Stomach (tissue), 19 donors: ENCODE data around the gene LZTR1. TPM values are rescaled to one million over a fixed set of nuclear protein-coding genes. Genes with fewer than 3 reads are reported as not detected.
"Not testable (repeated sequence)": the region's sequence is repeated elsewhere in the genome, so short reads cannot be mapped to it uniquely, and the experiment has no call there.

Experiments used
- DNase-seq, 2 donors: peaks; one replicate each; pipeline versions ENCODE4 v3.0.0 to v3.0.0-alpha.2; 2013 to 2019
- H3K27ac ChIP-seq, 5 donors: fragments of 200-600 bp in 4 of 5; sonication (generic) in 4 of 5; one replicate each; pipeline ENCODE4 v1.5.1; 2013 to 2019; ENCODE audit warnings: mild to moderate bottlenecking in 1 of 5, moderate library complexity in 1 of 5
- H3K27me3 ChIP-seq, 3 donors: fragments of 200-600 bp; sonication (generic); one replicate each; pipeline ENCODE4 v1.5.1; 2017 to 2019; ENCODE audit warnings: mixed run types in 1 of 3
- H3K36me3 ChIP-seq, 4 donors: fragments of 200-600 bp; sonication (generic); 1 replicate in 3 of 4; 2 replicates in 1 of 4; pipeline ENCODE4 v1.5.1; 2016 to 2019
- H3K4me1 ChIP-seq, 4 donors: fragments of 200-600 bp; sonication (generic); one replicate each; pipeline ENCODE4 v1.5.1; 2016 to 2019
- H3K4me3 ChIP-seq, 4 donors: fragments of 200-600 bp; sonication (generic) in 3 of 4; one replicate each; pipeline ENCODE4 v1.5.1; 2016 to 2019; ENCODE audit warnings: mild to moderate bottlenecking in 1 of 4
- H3K9me3 ChIP-seq, 4 donors: fragments of 200-600 bp; sonication (generic); one replicate each; pipeline ENCODE4 v1.5.1; 2016 to 2019
- EP300 ChIP-seq: sonication (generic); formaldehyde crosslinking; IDR thresholded peaks from one replicate; pipeline ENCODE4 v1.6.1; 2017; ENCODE audit warnings: antibody characterized with exemption
- POLR2A ChIP-seq, 4 donors: fragments of 450-650 bp; IDR thresholded peaks; one replicate each; pipeline ENCODE4 v1.6.1; 2016; ENCODE audit warnings: antibody characterized with exemption in 4 of 4, control low read depth in 2 of 4, mild to moderate bottlenecking in 1 of 4, moderate library complexity in 1 of 4
- POLR2AphosphoS5 ChIP-seq, 3 donors: sonication (generic); formaldehyde crosslinking; IDR thresholded peaks; one replicate each; pipeline ENCODE4 v1.6.1; 2016; ENCODE audit warnings: antibody characterized with exemption in 3 of 3
- WGBS, 5 donors: extraction: QIAGEN DNeasy Blood & Tissue Kit in 3 of 5; methylation state at CpG; one replicate each; pipeline versions ENCODE4 v1.1.5 to v1.1.7; 2013 to 2018; 5-methylcytosine and 5-hydroxymethylcytosine counted together
- intact Hi-C: fragments of 100-400 bp; cut with DNase I; formaldehyde crosslinking; loops from one replicate; pipeline ENCODE4 v1.15.1; 2023; ENCODE audit warnings: low total_unique reads
- long read RNA-seq, 10 donors: transcript quantifications; one replicate each; lab custom pipeline, GENCODE V29; 2026
- polyA plus RNA-seq, 3 donors: library from polyadenylated mRNA; stranded (reverse); fragments of 200-250 nt; gene quantifications; one replicate each; pipeline ENCODE4 v1.2.3, GENCODE V29; 2013
- total RNA-seq, 5 donors: library from RNA; depleted of rRNA; stranded (reverse); fragments of >200 nt; gene quantifications; one replicate each; pipeline versions ENCODE4 v1.1.0 to v1.2.3, GENCODE V29; 2014 to 2016
- TF ChIP-seq, protein P1 (sequence below), 7 experiments: fragments of 450-650 bp in 4 of 7; fragments of 200-600 bp in 3 of 7; sonication (generic) in 3 of 7; IDR thresholded peaks; one replicate each; pipeline ENCODE4 v1.5.1; 2016 to 2019; ENCODE audit warnings: antibody characterized with exemption in 7 of 7, control low read depth in 2 of 7, mild to moderate bottlenecking in 1 of 7
- donor health status: healthy with polysubstance abuse.
- donor health status: Bipolar disorder and iron deficiency.
- donor health status: healthy.

The LZTR1 gene
- total RNA-seq (100 to 1,000 TPM in 1 of 5 donors, 10 to 100 TPM in 4; 21.6 to 148 (median 43.5) TPM), polyA plus RNA-seq (10 to 100 TPM; 13.7 to 33.7 (median 17.7) TPM)
- long read RNA-seq, donor 1, full-length matches to known transcripts = 1 of 1 reads
- long read RNA-seq, donor 1, partial matches to known transcripts = 0 of 1 reads
- long read RNA-seq, donor 1, other reads (novel, unspliced or antisense) = 0 of 1 reads
- long read RNA-seq, donor 2, full-length matches to known transcripts = 2 of 2 reads
- long read RNA-seq, donor 2, partial matches to known transcripts = 0 of 2 reads
- long read RNA-seq, donor 2, other reads (novel, unspliced or antisense) = 0 of 2 reads
- long read RNA-seq, donor 3, partial matches to known transcripts = 0 of 1 reads
- long read RNA-seq, donor 3, other reads (novel, unspliced or antisense) = 0 of 1 reads
- long read RNA-seq, donor 4 = 0 reads
- long read RNA-seq, donor 5, full-length matches to known transcripts = 2 of 2 reads
- long read RNA-seq, donor 5, partial matches to known transcripts = 0 of 2 reads
- long read RNA-seq, donor 5, other reads (novel, unspliced or antisense) = 0 of 2 reads
- long read RNA-seq, donor 6, full-length matches to known transcripts = 2 of 53 reads
- long read RNA-seq, donor 6, partial matches to known transcripts = 51 of 53 reads
- long read RNA-seq, donor 6, other reads (novel, unspliced or antisense) = 0 of 53 reads
- long read RNA-seq, donor 7, full-length matches to known transcripts = 1 of 1 reads
- long read RNA-seq, donor 7, partial matches to known transcripts = 0 of 1 reads
- long read RNA-seq, donor 7, other reads (novel, unspliced or antisense) = 0 of 1 reads
- long read RNA-seq, donor 8, full-length matches to known transcripts = 3 of 3 reads
- long read RNA-seq, donor 8, partial matches to known transcripts = 0 of 3 reads
- long read RNA-seq, donor 8, other reads (novel, unspliced or antisense) = 0 of 3 reads
- long read RNA-seq, donor 9, full-length matches to known transcripts = 2 of 2 reads
- long read RNA-seq, donor 9, partial matches to known transcripts = 0 of 2 reads
- long read RNA-seq, donor 9, other reads (novel, unspliced or antisense) = 0 of 2 reads
- long read RNA-seq, donor 10, full-length matches to known transcripts = 1 of 1 reads
- long read RNA-seq, donor 10, partial matches to known transcripts = 0 of 1 reads
- long read RNA-seq, donor 10, other reads (novel, unspliced or antisense) = 0 of 1 reads

DNA sequence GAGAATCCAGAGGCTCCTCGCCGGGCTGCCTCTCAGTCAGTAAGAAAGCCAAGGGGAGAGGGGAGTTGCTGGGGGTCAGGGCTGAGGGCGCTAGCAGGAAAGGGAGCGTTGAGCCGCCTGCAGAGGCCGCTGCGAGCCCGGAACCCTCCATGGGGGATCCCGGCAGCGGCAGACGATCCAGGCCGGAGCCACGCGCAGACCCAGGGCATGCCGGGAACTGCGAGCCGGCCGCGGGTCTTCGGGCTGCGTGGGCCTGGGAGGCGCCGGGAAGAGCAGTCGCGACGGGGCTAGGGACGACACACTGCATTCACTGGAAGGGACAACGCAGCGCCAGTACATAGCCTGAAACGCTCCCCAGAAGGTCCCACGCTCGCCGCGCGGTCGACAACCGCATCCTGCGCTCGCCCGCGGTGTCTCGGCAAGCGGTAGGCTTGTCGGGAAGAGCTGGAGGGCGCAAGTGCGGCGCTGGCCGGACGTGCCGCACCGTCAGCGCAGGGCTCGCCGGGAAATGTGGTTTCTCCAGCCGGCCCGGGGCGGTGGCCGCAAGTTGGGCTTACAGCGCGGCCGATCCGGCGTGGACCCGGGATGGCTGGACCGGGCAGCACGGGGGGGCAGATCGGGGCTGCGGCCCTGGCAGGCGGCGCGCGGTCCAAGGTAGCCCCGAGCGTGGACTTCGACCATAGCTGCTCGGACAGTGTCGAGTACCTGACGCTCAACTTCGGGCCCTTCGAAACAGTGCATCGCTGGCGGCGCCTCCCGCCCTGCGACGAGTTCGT is at the start of gene LZTR1:
TSS of gene LZTR1 (plus strand) at position 511 of the 776 bp plus-strand sequence. CDS start at position 586, 75 bp downstream.
- Histone ChIP-seq H3K9me3 (peaks cover 0 to 10% (median 8%) of the 10 kb centered on the region in 4 donors), H3K4me1 (peaks cover 34 to 48% (median 41%) of the 10 kb centered on the region in 4 donors), H3K27me3 (peaks cover 0 to 6% (median 0%) of the 10 kb centered on the region in 3 donors), H3K36me3 (peaks cover 7 to 31% (median 23%) of the 10 kb centered on the region in 4 donors), H3K27ac (peak within 1 kb of the TSS; percentile 92 to 97 (median 94)), H3K4me3 (peak within 1 kb of the TSS; percentile 59 to 83 (median 80))
- TF ChIP-seq, protein P1, sequence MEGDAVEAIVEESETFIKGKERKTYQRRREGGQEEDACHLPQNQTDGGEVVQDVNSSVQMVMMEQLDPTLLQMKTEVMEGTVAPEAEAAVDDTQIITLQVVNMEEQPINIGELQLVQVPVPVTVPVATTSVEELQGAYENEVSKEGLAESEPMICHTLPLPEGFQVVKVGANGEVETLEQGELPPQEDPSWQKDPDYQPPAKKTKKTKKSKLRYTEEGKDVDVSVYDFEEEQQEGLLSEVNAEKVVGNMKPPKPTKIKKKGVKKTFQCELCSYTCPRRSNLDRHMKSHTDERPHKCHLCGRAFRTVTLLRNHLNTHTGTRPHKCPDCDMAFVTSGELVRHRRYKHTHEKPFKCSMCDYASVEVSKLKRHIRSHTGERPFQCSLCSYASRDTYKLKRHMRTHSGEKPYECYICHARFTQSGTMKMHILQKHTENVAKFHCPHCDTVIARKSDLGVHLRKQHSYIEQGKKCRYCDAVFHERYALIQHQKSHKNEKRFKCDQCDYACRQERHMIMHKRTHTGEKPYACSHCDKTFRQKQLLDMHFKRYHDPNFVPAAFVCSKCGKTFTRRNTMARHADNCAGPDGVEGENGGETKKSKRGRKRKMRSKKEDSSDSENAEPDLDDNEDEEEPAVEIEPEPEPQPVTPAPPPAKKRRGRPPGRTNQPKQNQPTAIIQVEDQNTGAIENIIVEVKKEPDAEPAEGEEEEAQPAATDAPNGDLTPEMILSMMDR (IDR thresholded peaks at IDR 0.05) = peak in 5 of 7 experiments; percentile 16 to 58 (median 40)
- TF ChIP-seq POLR2A (IDR thresholded peaks at IDR 0.05) (peak in 2 of 4 donors; percentile 64 to 93), EP300 (no peak), POLR2AphosphoS5 (IDR thresholded peaks at IDR 0.05) (peak; percentile 91 to 99 (median 97))
- WGBS, 5 donors = 0 to 1% (median 1%) methylated on average over 25 to 87 of the region's 87 CpGs
- intact Hi-C loops = no loop called here
- peak; percentile 83 to 95 for DNase-seq

GRCh38 chr22:20933910-20934309 is 48.2 kb upstream of the LZTR1 start:
- no peak overlapping the region for H3K27ac ChIP-seq
- H3K27me3 ChIP-seq = no peaks in the 10 kb centered on the region
- no peak overlapping the region for H3K4me3 ChIP-seq
- peaks cover 41 to 71% (median 56%) of the 10 kb centered on the region in 4 donors for H3K4me1 ChIP-seq
- peaks cover 3 to 43% (median 38%) of the 10 kb centered on the region in 4 donors for H3K36me3 ChIP-seq
- H3K9me3 ChIP-seq = no peaks in the 10 kb centered on the region
- no peak for TF ChIP-seq POLR2AphosphoS5 (IDR thresholded peaks at IDR 0.05)
- no peak for TF ChIP-seq EP300
- no peak for TF ChIP-seq POLR2A (IDR thresholded peaks at IDR 0.05)
- TF ChIP-seq, protein P1 (IDR thresholded peaks at IDR 0.05) = no peak
- 91 to 98% (median 94%) methylated on average over 7 of the region's 7 CpGs for WGBS, 5 donors
- intact Hi-C loops = no loop called here
- no peak for DNase-seq

DNA sequence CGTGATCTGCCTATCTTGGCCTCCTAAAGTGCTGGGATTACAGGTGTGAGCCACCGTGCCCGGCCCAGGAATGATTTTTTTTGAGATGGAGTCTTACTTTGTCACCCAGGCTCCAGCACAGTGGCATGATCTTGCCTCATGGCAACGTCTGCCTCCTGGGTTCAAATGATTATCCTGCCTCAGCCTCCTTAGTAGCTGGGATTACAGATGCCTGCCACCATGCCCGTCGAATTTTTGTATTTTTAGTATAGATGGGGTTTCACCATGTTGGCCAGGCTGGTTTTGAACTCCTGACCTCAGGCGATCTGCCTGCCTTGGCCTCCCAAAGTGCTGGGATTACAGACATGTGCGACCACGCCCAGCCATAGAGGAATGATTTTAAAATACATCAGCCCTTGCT is 47.0 kb upstream of the LZTR1 start:
- 90 to 93% (median 92%) methylated on average over 9 of the region's 9 CpGs for WGBS, 5 donors
- DNase-seq, H3K27ac ChIP-seq, intact Hi-C loops, H3K4me3 ChIP-seq, H3K27me3 ChIP-seq, H3K9me3 ChIP-seq: not testable (repeated sequence)
- H3K4me1 ChIP-seq = peaks cover 41 to 77% (median 63%) of the 10 kb centered on the region in 4 donors
- H3K36me3 ChIP-seq = peaks cover 3 to 43% (median 38%) of the 10 kb centered on the region in 4 donors

GRCh38 chr22:20935780-20936539 is 46.1 kb upstream of the LZTR1 start:
- Histone ChIP-seq H3K4me1 (peaks cover 41 to 86% (median 70%) of the 10 kb centered on the region in 4 donors), H3K36me3 (peaks cover 3 to 41% (median 38%) of the 10 kb centered on the region in 4 donors), H3K4me3 (peak overlapping the region in 1 of 4 donors; percentile 9)
- H3K27me3 ChIP-seq, DNase-seq, intact Hi-C loops, H3K27ac ChIP-seq, H3K9me3 ChIP-seq: not testable (repeated sequence)
- 83 to 89% (median 88%) methylated on average over 11 of the region's 11 CpGs for WGBS, 5 donors
